Neuron (in vitro differentiated cells): ENCODE results near the gene CCR5.

Experiments used
- H2AFZ ChIP-seq: one replicate; pipeline ENCODE4 v1.6.1; 2013; ENCODE audit warnings: low read depth, mild to moderate bottlenecking, inconsistent platforms, low read length, moderate library complexity
- H3K27me3 ChIP-seq: one replicate; pipeline ENCODE4 v1.6.1; 2013; ENCODE audit warnings: low read length; ENCODE audit not compliant: insufficient read depth
- H3K36me3 ChIP-seq: one replicate; pipeline ENCODE4 v1.6.1; 2013; ENCODE audit warnings: low read length; ENCODE audit not compliant: insufficient read depth
- H3K4me1 ChIP-seq: one replicate; pipeline ENCODE4 v1.6.1; 2013; ENCODE audit warnings: low read length; ENCODE audit not compliant: insufficient read depth
- H3K4me3 ChIP-seq: 2 replicates; pipeline ENCODE4 v1.5.1; 2013; ENCODE audit warnings: mild to moderate bottlenecking, low read length, moderate library complexity
- H3K9me3 ChIP-seq: one replicate; pipeline ENCODE4 v1.6.1; 2013; ENCODE audit warnings: low read length

The CCR5 gene

DNA sequence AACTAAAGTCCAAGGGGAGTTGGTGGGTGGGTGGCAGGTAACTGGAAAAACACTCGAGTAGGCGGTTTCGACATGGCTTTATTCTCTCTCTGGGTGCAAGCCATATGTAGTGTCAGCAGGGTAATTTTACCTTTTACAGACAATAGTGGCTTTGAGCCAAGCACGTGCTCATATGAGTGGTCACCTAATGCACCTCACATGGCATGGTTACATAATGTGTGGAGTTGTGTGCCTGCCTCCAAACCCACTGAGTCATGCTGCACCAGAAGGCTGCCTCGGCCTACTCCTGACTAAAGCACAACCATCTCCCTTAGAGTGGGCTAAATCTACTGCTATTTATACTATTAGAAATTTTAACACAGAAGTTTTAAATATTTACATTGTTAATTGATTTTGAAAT lies 52.8 kb downstream of the CCR5 start:
- no peak overlapping the region for H3K4me3 ChIP-seq
- H3K27me3 ChIP-seq, result no peaks in the 10 kb centered on the region
- H3K36me3 ChIP-seq, result no peaks in the 10 kb centered on the region
- H3K9me3 ChIP-seq, result no peaks in the 10 kb centered on the region
- H3K4me1 ChIP-seq, result no peaks in the 10 kb centered on the region
- no peak overlapping the region for H2AFZ ChIP-seq
